ENCODE results near the gene PEDS1. TPM values are rescaled to one million over a fixed set of nuclear protein-coding genes. Genes with fewer than 3 reads are reported as not detected.

The PEDS1 gene
- total and polyA plus RNA-seq, 2 of the 13 experiments (the other 11 are each of a cell fraction or from before 2014, with no cell fraction given) = 30.5 to 93.9 TPM

- TF ChIP-seq THAP7 (CRISPR knock-in tag; IDR thresholded peaks at IDR 0.05) (no peak), MEF2D (CRISPR knock-in tag; IDR thresholded peaks at IDR 0.05) (no peak), PITX1 (CRISPR knock-in tag; IDR thresholded peaks at IDR 0.05) (no peak), PHF20 (CRISPR knock-in tag; IDR thresholded peaks at IDR 0.05) (no peak)
Observed at GRCh38 chr20:50128520-50128905, 25.0 kb downstream of the PEDS1 start (continued).

DNA sequence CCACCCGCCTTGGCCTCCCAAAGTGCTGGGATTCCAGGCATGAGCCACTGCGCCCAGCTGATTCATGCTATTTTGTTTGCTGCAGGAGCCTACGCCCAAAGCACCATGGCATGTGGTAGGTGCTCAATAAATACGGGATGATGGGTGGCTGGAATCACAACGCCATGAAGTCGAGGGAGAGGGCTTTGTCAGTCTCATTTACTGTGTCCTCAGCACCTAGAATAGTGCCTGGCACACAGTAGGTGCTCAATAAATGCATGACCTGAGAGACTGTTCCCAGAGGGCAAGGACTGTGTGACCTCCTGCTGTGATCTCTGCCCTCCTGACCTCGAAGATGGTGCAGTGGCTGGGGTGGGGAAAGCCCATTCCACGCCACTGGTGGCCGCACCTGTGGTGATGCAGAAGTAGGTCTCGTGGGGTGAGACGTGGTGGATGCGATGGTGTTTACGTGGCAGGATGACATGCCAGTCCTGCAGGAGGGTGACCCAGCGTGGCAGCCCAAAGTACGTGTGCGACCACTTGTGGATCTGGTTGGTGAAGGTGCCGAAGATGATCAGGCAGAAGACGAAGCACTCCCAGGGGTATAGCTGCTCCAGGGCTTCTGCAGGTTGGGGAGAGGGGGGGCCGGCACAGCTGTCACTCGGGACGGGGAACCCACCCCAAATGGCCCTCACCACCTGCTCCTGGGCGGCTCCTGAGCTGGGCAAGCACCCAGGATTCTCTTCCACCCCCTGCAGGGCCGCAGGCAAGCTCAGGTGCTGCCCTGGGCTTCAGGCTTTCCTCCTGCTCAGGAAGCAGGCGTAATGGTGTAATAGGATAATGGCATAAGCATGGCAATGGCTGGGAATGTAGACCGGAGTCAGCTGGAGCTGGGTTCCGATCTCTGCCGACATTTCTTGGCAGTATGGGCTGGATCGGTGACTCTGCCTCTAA, 25.7 kb downstream of the PEDS1 start:
- H4K20me1 ChIP-seq (ENCODE audit: insufficient read depth, low read length) = no peaks in the 10 kb centered on the region
- WGBS (ENCODE audit: low lambda C conversion rate) = 96% methylated on average over 28 of the region's 28 CpGs
- TF ChIP-seq ZNF776 (CRISPR knock-in tag; IDR thresholded peaks at IDR 0.05) (0 out of 2 replicates have a peak, but pooled peaks have one; percentile 25), ZKSCAN8 (CRISPR knock-in tag; IDR thresholded peaks at IDR 0.05; ENCODE audit: borderline replicate concordance) (0 out of 2 replicates have a peak, but pooled peaks have one; percentile 55), ZKSCAN1 (IDR thresholded peaks at IDR 0.05; ENCODE audit: low read length) (peak; percentile 31; the same call in 1 of the 2 replicates), KDM5B (CRISPR knock-in tag; IDR thresholded peaks at IDR 0.05; ENCODE audit: borderline replicate concordance) (no peak), BRD4 (CRISPR knock-in tag; IDR thresholded peaks at IDR 0.05) (no peak), ZNF782 (CRISPR knock-in tag; IDR thresholded peaks at IDR 0.05; ENCODE audit: borderline replicate concordance) (no peak), TMF1 (CRISPR knock-in tag; IDR thresholded peaks at IDR 0.05; ENCODE audit: low read depth) (no peak), CBX5 (CRISPR knock-in tag; IDR thresholded peaks at IDR 0.05; ENCODE audit: borderline replicate concordance) (no peak), CAMTA2 (CRISPR knock-in tag; IDR thresholded peaks at IDR 0.05; ENCODE audit: borderline replicate concordance) (no peak), ZNF446 (CRISPR knock-in tag; IDR thresholded peaks at IDR 0.05) (no peak)
- peaks cover 7% of the 10 kb centered on the region for H3K4me1 ChIP-seq (ENCODE audit: insufficient read depth, low read length)
- ChIA-PET CTCF (ENCODE audit: low intra/inter-chr PET ratio, low total read pairs) (no interaction called here), POLR2A (interaction anchor here (1.6 to 1.9 kb wide), 2 partner anchors 12 to 25 kb away, joined by 7 to 9 read pairs; partner anchors contain the start of gene PEDS1)
- BruUV-seq (replicated peaks) = no TSS peak
- in situ Hi-C loops (cut with HindIII; ENCODE audit: extremely low pct_ligation_motif_present, low pct_unique_long_range_greater_than_20kb) (no loop called here), intact Hi-C loops (cut with micrococcal nuclease; ENCODE audit: unreplicated experiment) (loop anchor here (5.0 to 10.0 kb wide), 2 partner anchors 177 to 699 kb away; no protein-coding TSS in a partner anchor)
- peaks cover 59 to 82% of the 10 kb centered on the region in 2 experiments for H3K36me3 ChIP-seq (replicated peaks in 1 of 2; ENCODE audit: control insufficient read depth in 1 of 2, insufficient read depth in 2 of 2, low read length in 2 of 2)
- H3K27me3 ChIP-seq (ENCODE audit: control insufficient read depth in 1 of 2, insufficient read depth in 2 of 2, low read length in 2 of 2) = no peaks in the 10 kb centered on the region
- no peak overlapping the region for H2AFZ ChIP-seq (ENCODE audit: low read length)
- H3K4me3 ChIP-seq (replicated peaks in 1 of 3; ENCODE audit: insufficient read depth in 1 of 3, low read depth in 2 of 3, low read length in 3 of 3) = no peak overlapping the region
- no peak for DNase-seq (ENCODE audit: low spot score)
- no peak for FAIRE-seq
- H3K9ac ChIP-seq (ENCODE audit: insufficient read depth, low read depth, low read length) = no peak overlapping the region
- no peak overlapping the region for H3K27ac ChIP-seq (ENCODE audit: extremely low read length, insufficient read depth, low read length)
- no peaks in the 10 kb centered on the region for H3K79me2 ChIP-seq (ENCODE audit: insufficient read depth, low read length)
- ATAC-seq = no peak
- no peaks in the 10 kb centered on the region for H3K9me3 ChIP-seq (ENCODE audit: low read length)
- no peak overlapping the region for H3K4me2 ChIP-seq (ENCODE audit: low read depth, low read length)

All from HepG2 (cell line).